ENCODE measurements around the gene GLTP.

The GLTP gene

GRCh38 chr12:109912855-109913321 is 32.5 kb upstream of the GLTP start:
- no peak for TF ChIP-seq CTCF (IDR thresholded peaks at IDR 0.05)
- H3K36me3 ChIP-seq: peaks cover 98% of the 10 kb centered on the region
- H3K27ac ChIP-seq: no peak overlapping the region
- no peaks in the 10 kb centered on the region for H3K27me3 ChIP-seq
- no peak overlapping the region for H3K4me3 ChIP-seq (ENCODE audit: low read depth in 1 of 2, low read length in 1 of 2)
- H3K4me1 ChIP-seq (ENCODE audit: control insufficient read depth in 1 of 2, insufficient read depth in 1 of 2, low read depth in 1 of 2, low read length in 1 of 2): no peaks in the 10 kb centered on the region
- H3K9me3 ChIP-seq: no peaks in the 10 kb centered on the region

- no peak for TF ChIP-seq CTCF (IDR thresholded peaks at IDR 0.05)
- H3K4me1 ChIP-seq (ENCODE audit: control insufficient read depth in 1 of 2, insufficient read depth in 1 of 2, low read depth in 1 of 2, low read length in 1 of 2): no peaks in the 10 kb centered on the region
- H3K27ac ChIP-seq: no peak overlapping the region
- H3K4me3 ChIP-seq (ENCODE audit: low read depth in 1 of 2, low read length in 1 of 2): no peak overlapping the region
- H3K9me3 ChIP-seq: no peaks in the 10 kb centered on the region
- H3K36me3 ChIP-seq: peaks cover 98% of the 10 kb centered on the region
- H3K27me3 ChIP-seq: no peaks in the 10 kb centered on the region
Measured at GRCh38 chr12:109910969-109911348, 30.6 kb upstream of the GLTP start.

GRCh38 chr12:109910254-109910968 is 30.1 kb upstream of the GLTP start:
- Histone ChIP-seq H3K27ac (no peak overlapping the region), H3K4me3 (ENCODE audit: low read depth in 1 of 2, low read length in 1 of 2) (no peak overlapping the region), H3K4me1 (ENCODE audit: control insufficient read depth in 1 of 2, insufficient read depth in 1 of 2, low read depth in 1 of 2, low read length in 1 of 2) (no peaks in the 10 kb centered on the region), H3K9me3 (no peaks in the 10 kb centered on the region), H3K27me3 (no peaks in the 10 kb centered on the region), H3K36me3 (peaks cover 98% of the 10 kb centered on the region)
- no peak for TF ChIP-seq CTCF (IDR thresholded peaks at IDR 0.05)

GRCh38 chr12:109905301-109905700 is 25.0 kb upstream of the GLTP start:
- H3K27ac ChIP-seq: no peak overlapping the region
- peaks cover 81% of the 10 kb centered on the region for H3K36me3 ChIP-seq
- H3K4me3 ChIP-seq (ENCODE audit: low read depth in 1 of 2, low read length in 1 of 2): no peak overlapping the region
- peaks cover 11 to 15% of the 10 kb centered on the region in 2 experiments for H3K4me1 ChIP-seq (ENCODE audit: control insufficient read depth in 1 of 2, insufficient read depth in 1 of 2, low read depth in 1 of 2, low read length in 1 of 2)
- H3K9me3 ChIP-seq: no peaks in the 10 kb centered on the region
- TF ChIP-seq CTCF (IDR thresholded peaks at IDR 0.05): no peak
- no peaks in the 10 kb centered on the region for H3K27me3 ChIP-seq

- no peak overlapping the region for H3K4me3 ChIP-seq (ENCODE audit: low read depth in 1 of 2, low read length in 1 of 2)
- no peak for TF ChIP-seq CTCF (IDR thresholded peaks at IDR 0.05)
- H3K36me3 ChIP-seq: peaks cover 58% of the 10 kb centered on the region
- H3K27ac ChIP-seq: no peak overlapping the region
- no peaks in the 10 kb centered on the region for H3K9me3 ChIP-seq
- H3K27me3 ChIP-seq: no peaks in the 10 kb centered on the region
- peaks cover 17 to 27% of the 10 kb centered on the region in 2 experiments for H3K4me1 ChIP-seq (ENCODE audit: control insufficient read depth in 1 of 2, insufficient read depth in 1 of 2, low read depth in 1 of 2, low read length in 1 of 2)
Measured at GRCh38 chr12:109902891-109903418, 22.6 kb upstream of the GLTP start.
